ENCODE data around the gene MKRN1. TPM values are rescaled to one million over a fixed set of nuclear protein-coding genes. Genes with fewer than 3 reads are reported as not detected.
A peak's percentile ranks its signal among the peaks of the same experiment; 100 is the strongest.

Gene MKRN1
- polyA plus RNA-seq, 1 experiment, result 71.6 TPM

GRCh38 chr7:140521421-140521820 lies 42.1 kb upstream of the MKRN1 start:
- ChIA-PET POLR2A (no interaction called here), CTCF (interaction anchor here (0.5 to 5.0 kb wide), 2 partner anchors 28 to 132 kb away, joined by 7 to 23 read pairs; no protein-coding TSS in a partner anchor)
- Histone ChIP-seq H3K27ac (ENCODE audit: low read depth, low read length) (no peak overlapping the region), H3K4me3 (ENCODE audit: low read depth, low read length) (no peak overlapping the region), H3K9me3 (ENCODE audit: control insufficient read depth, insufficient read depth, low read length) (no peaks in the 10 kb centered on the region), H3K27me3 (ENCODE audit: control insufficient read depth, insufficient read depth, low read length) (no peaks in the 10 kb centered on the region)
- no peak for TF ChIP-seq CTCF (IDR thresholded peaks at IDR 0.05; ENCODE audit: low read depth, low read length)
- no peak for DNase-seq (ENCODE audit: low read depth, low spot score)

DNA sequence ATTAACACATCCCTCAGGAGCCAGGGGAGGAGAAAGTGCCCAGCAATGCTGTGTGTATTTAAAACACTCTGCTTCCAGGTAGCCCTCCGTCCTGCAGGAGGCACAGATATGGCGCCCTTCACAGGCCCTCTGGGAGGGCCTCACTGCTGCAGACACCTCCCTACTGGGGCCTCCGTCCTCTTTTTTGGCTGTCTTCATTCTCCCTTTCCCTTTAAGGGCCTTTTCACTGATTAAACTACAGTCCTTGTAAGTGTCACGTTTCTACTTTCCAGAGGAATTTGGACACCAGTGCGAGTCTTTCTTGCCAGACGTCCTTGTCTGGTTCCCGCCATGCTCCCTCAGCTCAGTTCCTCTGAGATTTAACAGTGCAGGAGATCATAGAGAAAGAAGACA lies 39.7 kb upstream of the MKRN1 start:
- no peak overlapping the region for H3K4me3 ChIP-seq (ENCODE audit: low read depth, low read length)
- TF ChIP-seq CTCF (IDR thresholded peaks at IDR 0.05; ENCODE audit: low read depth, low read length), result no peak
- H3K9me3 ChIP-seq (ENCODE audit: control insufficient read depth, insufficient read depth, low read length), result no peaks in the 10 kb centered on the region
- CTCF ChIA-PET, result interaction anchor here (3.3 to 5.0 kb wide), 2 partner anchors 134 to 137 kb away, joined by 18 to 23 read pairs; no protein-coding TSS in a partner anchor
- no peak overlapping the region for H3K27ac ChIP-seq (ENCODE audit: low read depth, low read length)
- DNase-seq (ENCODE audit: low read depth, low spot score), result no peak
- H3K27me3 ChIP-seq (ENCODE audit: control insufficient read depth, insufficient read depth, low read length), result no peaks in the 10 kb centered on the region
- POLR2A ChIA-PET, result interaction anchor here (0.8 kb wide), 1 partner anchor 100 kb away, joined by 11 read pairs; no protein-coding TSS in a partner anchor

DNA sequence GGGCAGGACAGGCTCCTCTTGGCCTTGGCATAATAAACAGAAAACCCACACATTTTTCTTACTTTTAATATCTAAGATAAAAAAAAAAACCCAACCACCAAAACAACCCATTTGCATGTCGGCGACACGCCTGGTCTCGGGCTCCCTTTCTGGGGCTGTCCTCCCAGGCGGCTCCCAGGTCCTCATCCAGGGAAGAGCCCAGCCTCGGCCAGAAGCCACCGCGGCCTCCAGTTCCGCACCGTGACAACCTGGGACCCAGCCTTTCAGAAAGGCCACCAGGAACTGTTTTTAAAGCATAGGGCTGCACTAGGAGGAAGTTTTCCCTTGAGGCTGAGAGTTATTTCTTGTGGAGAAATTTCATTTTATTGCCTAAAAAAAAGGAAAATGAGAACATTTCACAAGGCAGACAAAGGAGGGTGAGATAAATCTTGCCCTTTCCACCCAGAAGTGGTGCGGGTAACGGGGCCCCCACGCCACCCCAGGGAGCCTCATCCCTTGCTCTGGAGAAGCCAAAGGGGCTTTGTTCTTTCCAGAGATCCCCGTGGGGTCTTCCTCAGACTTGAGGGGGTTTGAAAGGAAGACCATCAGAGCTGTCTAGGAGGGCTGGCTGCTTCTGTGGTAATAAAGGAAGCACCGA lies 39.2 kb upstream of the MKRN1 start:
- Histone ChIP-seq H3K27ac (ENCODE audit: low read depth, low read length) (no peak overlapping the region), H3K4me3 (ENCODE audit: low read depth, low read length) (no peak overlapping the region), H3K9me3 (ENCODE audit: control insufficient read depth, insufficient read depth, low read length) (no peaks in the 10 kb centered on the region), H3K27me3 (ENCODE audit: control insufficient read depth, insufficient read depth, low read length) (no peaks in the 10 kb centered on the region)
- ChIA-PET POLR2A (interaction anchor here (0.7 to 1.2 kb wide), 2 partner anchors 20 to 119 kb away, joined by 3 to 4 read pairs; no protein-coding TSS in a partner anchor), CTCF (interaction anchor here (0.6 to 5.0 kb wide), 11 partner anchors 14 to 141 kb away, joined by 3 to 44 read pairs (median 5); no protein-coding TSS in a partner anchor)
- TF ChIP-seq CTCF (IDR thresholded peaks at IDR 0.05; ENCODE audit: low read depth, low read length), result no peak
- no peak for DNase-seq (ENCODE audit: low read depth, low spot score)

DNA sequence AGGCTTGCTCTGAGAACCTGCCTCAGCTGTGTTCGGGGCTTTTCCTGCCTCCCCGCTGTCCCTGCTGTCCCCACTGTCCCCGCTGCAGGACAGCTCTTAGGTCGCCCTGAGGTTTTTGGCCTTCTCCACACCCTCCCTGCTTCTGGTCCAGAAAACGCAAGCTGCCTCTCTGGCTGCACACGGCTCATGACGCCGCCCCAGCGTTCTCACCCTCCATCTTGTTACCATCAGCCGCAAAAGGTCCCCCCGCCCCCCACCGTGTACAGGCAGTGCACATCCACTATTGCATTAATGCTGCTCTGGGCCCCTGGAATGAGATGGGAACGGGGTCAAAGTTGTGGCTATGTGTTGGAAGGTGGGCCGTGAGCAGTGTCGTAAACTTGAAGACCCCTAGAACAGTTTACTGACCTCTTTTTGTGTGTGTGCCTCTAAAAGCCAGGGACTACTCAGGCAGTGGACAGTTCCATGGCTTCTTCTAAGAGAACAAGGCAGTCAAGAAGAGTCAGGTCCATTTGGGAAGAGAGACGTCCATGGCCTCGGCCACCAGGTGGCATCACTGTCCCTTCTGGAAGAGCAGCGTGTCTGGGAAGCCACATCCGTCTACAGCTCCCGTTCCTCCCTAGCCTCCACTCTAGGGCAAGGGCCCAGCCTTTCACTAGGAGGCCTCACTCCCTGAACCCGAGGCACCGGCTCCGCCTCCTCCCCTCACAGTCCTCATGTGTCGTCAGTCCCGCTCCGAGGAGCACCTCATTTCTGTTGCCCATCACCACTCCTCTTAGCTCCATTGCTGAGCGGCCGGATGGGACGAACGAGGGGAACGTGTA lies 38.5 kb upstream of the MKRN1 start:
- peak; percentile 72 for DNase-seq (ENCODE audit: low read depth, low spot score)
- Histone ChIP-seq H3K27ac (ENCODE audit: low read depth, low read length) (no peak overlapping the region), H3K27me3 (ENCODE audit: control insufficient read depth, insufficient read depth, low read length) (no peaks in the 10 kb centered on the region), H3K4me3 (ENCODE audit: low read depth, low read length) (no peak overlapping the region), H3K9me3 (ENCODE audit: control insufficient read depth, insufficient read depth, low read length) (no peaks in the 10 kb centered on the region)
- peak; percentile 89 for TF ChIP-seq CTCF (IDR thresholded peaks at IDR 0.05; ENCODE audit: low read depth, low read length)
- CTCF ChIA-PET, result interaction anchor here (0.6 to 3.3 kb wide), 15 partner anchors 14 to 157 kb away, joined by 3 to 44 read pairs (median 4); partner anchors contain the start of gene DENND2A
- POLR2A ChIA-PET, result interaction anchor here (0.7 to 1.2 kb wide), 3 partner anchors 21 to 119 kb away, joined by 3 to 4 read pairs (median 3); no protein-coding TSS in a partner anchor

All from AG04450 (cell line).